Smooth muscle cell (in vitro differentiated cells): ENCODE data around the gene MED14. TPM values are rescaled to one million over a fixed set of nuclear protein-coding genes. Genes with fewer than 3 reads are reported as not detected.

ENCODE experiments used
- DNase-seq: peaks from one replicate; lab custom pipeline; 2025; ENCODE audit not compliant: unreplicated experiment; lab: John Stamatoyannopoulos, UW
- H2AFZ ChIP-seq: fragments of 200-600 bp; sonication (generic); 2 replicates; pipeline ENCODE4 v1.6.0; 2016; ENCODE audit warnings: antibody characterized with exemption, low read depth, mild to moderate bottlenecking
- H3F3A ChIP-seq: fragments of 200-600 bp; sonication (generic); 2 replicates; pipeline ENCODE4 v1.6.0; 2017; ENCODE audit warnings: antibody characterized with exemption, low read depth
- H3K27ac ChIP-seq: fragments of 200-600 bp; sonication (generic); 2 replicates; pipeline ENCODE4 v1.5.1; 2016; ENCODE audit warnings: low read depth, mild to moderate bottlenecking
- H3K27me3 ChIP-seq: fragments of 200-600 bp; sonication (generic); 2 replicates; pipeline ENCODE4 v1.6.1; 2016; ENCODE audit warnings: low read depth, mild to moderate bottlenecking
- H3K36me3 ChIP-seq: fragments of 200-600 bp; sonication (generic); 2 replicates; pipeline ENCODE4 v1.5.1; 2016; ENCODE audit warnings: low read depth
- H3K4me1 ChIP-seq: fragments of 200-600 bp; sonication (generic); 2 replicates; pipeline ENCODE4 v1.5.1; 2016; ENCODE audit warnings: low read depth
- H3K4me2 ChIP-seq: fragments of 200-600 bp; sonication (generic); 2 replicates; pipeline ENCODE4 v1.6.0; 2016; ENCODE audit warnings: mild to moderate bottlenecking
- H3K4me3 ChIP-seq: fragments of 200-600 bp; sonication (generic); 2 replicates; pipeline ENCODE4 v1.5.1; 2016; ENCODE audit warnings: mild to moderate bottlenecking
- H3K79me2 ChIP-seq: fragments of 200-600 bp; sonication (generic); 2 replicates; pipeline ENCODE4 v1.6.0; 2016; ENCODE audit warnings: low read depth, mild to moderate bottlenecking
- H3K9ac ChIP-seq: fragments of 200-600 bp; sonication (generic); 2 replicates; pipeline ENCODE4 v1.6.0; 2016; ENCODE audit warnings: low read depth
- H3K9me3 ChIP-seq: fragments of 200-600 bp; sonication (generic); replicated peaks from 2 replicates; pipeline ENCODE4 v1.5.1; 2016; ENCODE audit warnings: low read depth
- H4K20me1 ChIP-seq: fragments of 200-600 bp; sonication (generic); 2 replicates; pipeline ENCODE4 v1.6.0; 2016; ENCODE audit warnings: low read depth
- CTCF ChIP-seq: fragments of 200-600 bp; sonication (generic); IDR thresholded peaks from 2 replicates; pipeline ENCODE4 v1.5.1; 2017; ENCODE audit warnings: borderline replicate concordance, mild to moderate bottlenecking, antibody characterized with exemption; ENCODE audit not compliant: insufficient read depth, poor library complexity, severe bottlenecking
- WGBS: methylation state at CpG from one replicate; pipeline ENCODE4 v1.1.7; 2016; ENCODE audit warnings: low lambda C conversion rate; 5-methylcytosine and 5-hydroxymethylcytosine counted together
- polyA plus RNA-seq: library from polyadenylated mRNA; unstranded; fragments of >200 nt; fragmentation: Nextera tagmentation; extraction: Ambion mirVana; gene quantifications from 2 replicates; pipeline ENCODE4 v1.2.1, GENCODE V29; 2016
- total RNA-seq: library from RNA; depleted of rRNA; stranded (reverse); fragments of >200 nt; gene quantifications from 2 replicates; pipeline ENCODE4 v1.2.3, GENCODE V29; 2014

The MED14 gene
- total and polyA plus RNA-seq, 2 experiments from 2014 or later: 9.4 to 56.2 TPM

GRCh38 chrX:40607381-40607780 lies 128.0 kb downstream of the MED14 start:
- Histone ChIP-seq H2AFZ (no peak overlapping the region), H3F3A (no peaks in the 10 kb centered on the region), H3K4me2 (no peak overlapping the region), H3K9me3 (no peaks in the 10 kb centered on the region), H4K20me1 (no peaks in the 10 kb centered on the region), H3K27ac (no peak overlapping the region), H3K4me1 (no peaks in the 10 kb centered on the region), H3K79me2 (no peaks in the 10 kb centered on the region), H3K9ac (no peak overlapping the region), H3K27me3 (no peaks in the 10 kb centered on the region), H3K36me3 (no peaks in the 10 kb centered on the region), H3K4me3 (no peak overlapping the region)
- no peak for TF ChIP-seq CTCF
- 87% methylated on average over 3 of the region's 3 CpGs for whole genome bisulfite sequencing
- no peak for DNase-seq

- no peak overlapping the region for H2AFZ ChIP-seq
- WGBS: 91% methylated on average over 6 of the region's 6 CpGs
- no peaks in the 10 kb centered on the region for H3K9me3 ChIP-seq
- no peak overlapping the region for H3K9ac ChIP-seq
- no peaks in the 10 kb centered on the region for H3K27me3 ChIP-seq
- DNase-seq: no peak
- H3K4me2 ChIP-seq: no peak overlapping the region
- H3K4me3 ChIP-seq: no peak overlapping the region
- H3K79me2 ChIP-seq: no peaks in the 10 kb centered on the region
- no peaks in the 10 kb centered on the region for H3F3A ChIP-seq
- H3K4me1 ChIP-seq: no peaks in the 10 kb centered on the region
- no peaks in the 10 kb centered on the region for H3K36me3 ChIP-seq
- no peak overlapping the region for H3K27ac ChIP-seq
- no peak for TF ChIP-seq CTCF
- H4K20me1 ChIP-seq: no peaks in the 10 kb centered on the region
Observed at GRCh38 chrX:40603446-40603845, 131.9 kb downstream of the MED14 start.

Other genes starting within 250 kb of the MED14 start
- 164 and 205 TPM in 2 replicates for gene ATP6AP2, start 154.6 kb downstream of the MED14 start, total RNA-seq
- 179 and 207 TPM in 2 replicates for gene ATP6AP2, start 154.6 kb downstream of the MED14 start, polyA plus RNA-seq
- 1.1 TPM in 1 of 2 replicates, not detected in the other for gene MPC1L, start 112.1 kb downstream of the MED14 start, total RNA-seq
- gene MPC1L, start 112.1 kb downstream of the MED14 start, polyA plus RNA-seq: not detected in 2 replicates
- 11.0 and 19.8 TPM in 2 replicates for gene CXorf38, start 88.0 kb downstream of the MED14 start, total RNA-seq
- 7.0 and 8.5 TPM in 2 replicates for gene CXorf38, start 88.0 kb downstream of the MED14 start, polyA plus RNA-seq